HCEC 1CT (cell line): ENCODE data around the gene IL1RAPL2.

Experiments used
- DNase-seq: peaks from one replicate; pipeline ENCODE4 v3.0.0-alpha.2; 2017

The IL1RAPL2 gene

GRCh38 chrX:105277132-105277531, 711.1 kb downstream of the IL1RAPL2 start:
- DNase-seq, result no peak

GRCh38 chrX:105282077-105282476, 716.1 kb downstream of the IL1RAPL2 start:
- peak; percentile 23 for DNase-seq

DNA sequence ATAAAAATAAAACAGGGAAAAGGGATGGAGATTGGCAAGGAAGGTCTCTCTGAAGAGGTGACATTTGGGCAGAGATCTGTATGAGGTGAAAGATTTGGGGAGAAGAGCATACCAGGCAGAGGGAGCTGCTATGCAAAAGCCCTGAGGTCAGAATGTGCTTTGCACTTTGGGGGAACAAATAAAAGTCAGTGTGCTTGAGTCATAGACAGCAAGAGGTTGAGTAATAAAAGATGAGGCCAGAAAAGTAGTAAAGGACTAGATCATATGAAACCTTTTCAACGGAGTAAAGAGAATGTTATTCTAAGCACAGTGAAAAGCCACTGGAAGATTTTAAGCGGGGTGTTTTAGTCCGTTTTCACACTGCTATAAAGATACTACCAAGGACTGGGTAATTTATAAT, 731.0 kb downstream of the IL1RAPL2 start:
- DNase-seq, result peak; percentile 68

DNA sequence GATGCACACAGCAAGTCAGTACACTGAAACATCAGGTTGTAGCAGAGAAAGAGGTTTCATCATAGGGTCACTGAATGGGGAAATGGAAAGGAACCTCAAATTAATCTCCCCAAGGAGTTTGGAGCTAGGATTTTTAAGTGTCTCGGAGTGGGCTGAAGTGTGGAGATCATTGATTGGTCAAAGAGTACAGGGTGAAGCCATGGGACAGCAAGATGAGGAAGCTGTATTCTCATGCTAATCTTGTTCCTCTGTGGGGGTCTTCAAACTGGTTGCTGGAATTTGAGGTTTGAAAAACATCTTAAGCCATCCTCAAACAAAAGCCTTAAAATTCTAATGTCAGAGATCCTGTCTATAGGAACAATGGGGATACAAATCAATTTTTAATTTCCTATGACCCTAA, 733.3 kb downstream of the IL1RAPL2 start:
- no peak for DNase-seq

- peak; percentile 26 for DNase-seq
Observed at GRCh38 chrX:105302246-105302645, 736.2 kb downstream of the IL1RAPL2 start.

DNA sequence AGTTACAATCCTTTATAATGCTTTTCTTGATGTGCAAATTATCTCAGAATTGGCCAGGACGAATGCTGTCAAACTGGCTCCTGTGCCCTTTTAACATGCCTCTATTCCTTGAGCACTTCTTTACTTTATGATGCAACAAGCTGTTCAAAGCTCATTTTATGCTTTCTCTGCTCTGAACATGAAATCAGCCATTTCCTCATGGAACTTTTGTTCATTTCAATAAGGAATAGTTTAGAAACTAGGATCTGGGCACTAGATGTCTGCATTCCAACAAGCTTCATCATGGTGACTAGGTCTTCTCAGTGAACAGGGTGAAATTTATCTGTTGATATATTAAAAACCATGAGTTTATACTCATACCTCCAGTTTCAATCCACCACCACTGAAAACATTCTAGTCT, 741.8 kb downstream of the IL1RAPL2 start:
- peak; percentile 70 for DNase-seq

- peak; percentile 44 for DNase-seq
Observed at GRCh38 chrX:105313596-105313995, 747.6 kb downstream of the IL1RAPL2 start.

- peak; percentile 83 for DNase-seq
Observed at GRCh38 chrX:105314458-105314857, 748.5 kb downstream of the IL1RAPL2 start.

DNA sequence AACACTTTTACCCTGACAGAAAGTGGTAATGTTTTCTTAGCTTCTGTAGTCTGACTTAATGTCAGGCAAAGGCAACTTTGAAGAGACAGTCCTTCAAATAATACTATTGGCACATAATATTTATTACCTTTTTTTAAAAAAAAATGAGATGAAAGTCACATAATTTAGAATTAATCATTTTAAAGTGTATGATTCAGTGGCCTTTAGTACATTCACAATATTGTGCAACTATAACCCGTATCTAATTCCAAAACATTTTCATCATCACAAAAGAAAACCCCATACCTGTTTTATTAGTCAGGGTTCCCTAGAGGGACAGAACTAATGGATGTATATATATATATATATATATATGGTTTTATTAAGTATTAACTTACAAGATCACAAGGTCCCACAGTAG, 749.2 kb downstream of the IL1RAPL2 start:
- DNase-seq, result peak; percentile 71

- DNase-seq, result no peak
Observed at GRCh38 chrX:105317117-105317516, 751.1 kb downstream of the IL1RAPL2 start.

GRCh38 chrX:105323928-105324327, 757.9 kb downstream of the IL1RAPL2 start:
- peak; percentile 75 for DNase-seq

- peak; percentile 15 for DNase-seq
Observed at GRCh38 chrX:105328773-105329172, 762.8 kb downstream of the IL1RAPL2 start.

- peak; percentile 80 for DNase-seq
Observed at GRCh38 chrX:105331244-105331643, 765.2 kb downstream of the IL1RAPL2 start.

GRCh38 chrX:105347373-105347772, 781.4 kb downstream of the IL1RAPL2 start:
- DNase-seq, result no peak

GRCh38 chrX:105349476-105349875, 783.5 kb downstream of the IL1RAPL2 start:
- DNase-seq, result no peak

DNA sequence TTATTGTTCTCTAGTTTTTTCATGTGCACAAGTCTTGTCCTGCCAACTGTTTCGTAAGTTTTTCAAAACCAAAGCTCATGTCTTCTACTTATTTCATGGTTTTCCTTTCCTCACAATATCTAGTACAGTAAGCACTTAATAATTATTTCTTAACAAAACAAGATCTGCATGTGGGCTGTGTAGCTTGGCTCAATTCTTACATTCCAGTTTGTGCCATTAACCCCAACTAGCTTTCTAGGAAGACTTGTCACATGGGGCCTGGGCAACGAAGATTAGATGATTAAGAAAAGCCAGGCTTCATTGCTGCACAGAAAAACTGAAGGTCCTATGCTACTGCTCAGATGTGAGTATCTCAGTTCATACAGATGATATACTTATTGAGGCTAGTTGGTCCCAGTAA, 809.8 kb downstream of the IL1RAPL2 start:
- DNase-seq, result peak; percentile 1

DNA sequence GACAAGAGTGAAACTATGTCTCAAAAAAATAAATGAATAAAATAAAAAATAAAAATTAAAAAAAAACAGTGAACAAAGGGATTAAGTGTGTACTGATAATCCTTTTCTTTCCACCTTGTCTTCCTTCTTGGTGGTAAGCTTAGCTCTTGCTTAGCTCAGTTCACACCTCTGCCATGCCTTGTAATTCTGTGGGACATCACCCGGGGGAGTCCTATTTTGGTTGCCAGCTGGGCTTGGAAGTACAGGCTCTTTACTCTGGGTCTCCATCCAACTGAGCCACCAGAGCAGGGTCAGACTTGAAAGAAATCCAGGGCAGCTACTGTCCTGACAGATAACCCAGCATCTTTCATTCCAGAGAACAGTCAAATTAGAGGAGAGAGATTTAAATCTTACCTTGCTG, 858.7 kb downstream of the IL1RAPL2 start:
- DNase-seq, result no peak

DNA sequence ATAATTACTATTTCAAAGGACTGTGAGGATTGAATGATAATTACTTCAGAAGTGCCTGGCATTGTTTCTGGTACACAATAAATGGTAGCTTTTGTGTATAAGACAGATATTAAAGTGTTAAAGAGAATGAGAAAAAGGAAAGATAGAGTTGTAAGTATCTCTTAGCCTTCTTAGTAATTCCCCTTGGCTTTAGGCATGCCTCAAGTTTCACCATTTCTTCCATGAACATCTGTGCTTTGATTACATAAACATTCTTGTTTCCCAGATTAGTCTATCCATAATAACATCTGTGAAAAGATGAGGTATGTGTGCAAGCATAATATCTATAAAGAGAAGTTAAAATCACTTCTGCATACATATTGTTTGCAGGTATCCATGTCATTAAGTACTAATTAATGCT, 885.4 kb downstream of the IL1RAPL2 start:
- DNase-seq, result peak; percentile 31

- no peak for DNase-seq
Observed at GRCh38 chrX:105458846-105459245, 892.8 kb downstream of the IL1RAPL2 start.

GRCh38 chrX:105460376-105460775, 894.4 kb downstream of the IL1RAPL2 start:
- peak; percentile 72 for DNase-seq

GRCh38 chrX:105461016-105461415, 895.0 kb downstream of the IL1RAPL2 start:
- peak; percentile 46 for DNase-seq

- DNase-seq, result peak; percentile 21
Observed at GRCh38 chrX:105462186-105462585, 896.2 kb downstream of the IL1RAPL2 start.

- DNase-seq, result peak; percentile 48
Observed at GRCh38 chrX:105463473-105463872, 897.5 kb downstream of the IL1RAPL2 start.

- DNase-seq, result peak; percentile 36
Observed at GRCh38 chrX:105464618-105465017, 898.6 kb downstream of the IL1RAPL2 start.

- no peak for DNase-seq
Observed at GRCh38 chrX:105468741-105469140, 902.7 kb downstream of the IL1RAPL2 start.

DNA sequence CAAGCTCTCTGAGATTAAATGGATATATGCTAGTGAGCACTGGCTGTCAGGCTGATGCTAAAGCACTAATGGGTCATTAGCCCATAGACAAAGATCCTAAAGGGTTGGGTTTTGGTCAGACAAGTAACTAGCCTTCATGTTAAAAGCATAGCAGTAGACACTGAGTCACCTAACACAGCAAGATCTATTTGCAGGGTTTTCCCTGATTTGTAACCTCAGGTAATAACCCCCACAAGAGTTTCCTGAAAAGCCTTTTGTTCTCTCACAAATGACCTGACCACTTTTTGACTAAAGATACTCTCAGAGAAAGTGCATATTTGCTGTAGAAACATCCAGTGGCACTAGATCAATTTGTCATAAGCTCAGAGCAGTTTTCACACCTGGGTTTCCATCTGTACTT, 905.6 kb downstream of the IL1RAPL2 start:
- no peak for DNase-seq
